HEK293 (cell line): ENCODE data around the gene TBX10.

Source experiments
- ZNF211 ChIP-seq: fragments of 450-650 bp; formaldehyde crosslinking; IDR thresholded peaks from 2 replicates; pipeline ENCODE4 v1.5.1; 2016; ENCODE audit warnings: low read depth, missing biosample characterization, missing genetic modification characterization
- ZNF221 ChIP-seq: fragments of 450-650 bp; formaldehyde crosslinking; IDR thresholded peaks from 2 replicates; pipeline ENCODE4 v1.5.1; 2017; ENCODE audit warnings: missing biosample characterization, missing genetic modification characterization, borderline replicate concordance

DNA sequence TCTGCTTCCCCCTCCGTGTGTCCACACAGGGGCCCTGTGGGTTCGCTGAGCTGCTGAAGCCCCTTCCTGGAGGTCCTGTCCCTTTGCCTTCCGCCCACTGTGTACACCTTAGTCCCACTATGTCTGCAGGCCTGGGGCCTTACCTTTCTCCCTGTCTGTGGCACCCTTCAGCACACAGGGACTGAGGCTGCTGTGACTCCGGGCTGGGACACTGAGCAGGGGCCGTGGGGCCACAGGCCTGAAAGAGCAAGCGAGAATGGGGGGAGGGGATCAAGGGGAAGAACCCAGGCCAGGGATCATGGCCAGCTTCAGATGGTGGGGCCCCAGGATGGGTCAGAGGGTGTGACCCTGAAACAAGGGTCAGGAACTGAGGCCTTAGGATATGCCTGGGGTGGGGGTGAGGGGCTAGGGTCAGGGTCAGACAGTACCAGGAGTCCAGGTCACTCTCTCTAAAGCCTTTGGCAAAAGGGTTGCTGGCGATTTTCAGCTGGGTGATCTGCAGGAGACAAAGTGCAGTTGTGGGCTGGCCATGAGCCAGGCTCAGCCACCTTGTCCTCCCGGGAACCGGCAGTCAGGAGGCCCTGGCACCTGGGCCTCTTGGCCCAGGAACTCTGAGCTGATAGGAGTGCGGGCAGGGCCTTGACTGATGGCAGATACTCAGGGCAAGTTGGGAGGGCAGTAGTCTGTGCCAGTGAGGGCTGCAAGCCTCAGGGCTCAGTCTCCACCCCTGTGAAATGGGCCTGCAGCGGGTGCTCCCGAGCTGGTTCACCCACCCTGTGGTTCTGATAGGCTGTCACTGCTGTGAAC, 7.2 kb downstream of the TBX10 start:
- no peak for TF ChIP-seq ZNF211 (tag by site-specific recombination)
- TF ChIP-seq ZNF221 (tag by site-specific recombination): no peak
